Osteoblast (primary cell): ENCODE results near the gene LRMDA. TPM values are rescaled to one million over a fixed set of nuclear protein-coding genes. Genes with fewer than 3 reads are reported as not detected.

Source experiments
- DNase-seq: peaks from one replicate; pipeline ENCODE4 v3.0.0; 2011; ENCODE audit warnings: low spot score, mixed read lengths; ENCODE audit not compliant: insufficient read length; ENCODE audit errors: missing footprints
- H2AFZ ChIP-seq: 2 replicates; pipeline ENCODE4 v1.6.0; 2011; ENCODE audit warnings: mild to moderate bottlenecking, low read length
- H3K27ac ChIP-seq: 2 replicates; pipeline ENCODE4 v1.5.1; 2011; ENCODE audit warnings: mild to moderate bottlenecking, low read depth, low read length, moderate library complexity
- H3K27me3 ChIP-seq: 2 replicates; pipeline ENCODE4 v1.6.0; 2012; ENCODE audit warnings: mild to moderate bottlenecking, control low read depth, inconsistent platforms, low read length, moderate library complexity; ENCODE audit not compliant: insufficient read depth
- H3K36me3 ChIP-seq: 2 replicates; pipeline ENCODE4 v1.5.1; 2011; ENCODE audit warnings: mild to moderate bottlenecking, low read length, control low read depth, moderate library complexity; ENCODE audit not compliant: insufficient read depth
- H3K4me1 ChIP-seq: 2 replicates; pipeline ENCODE4 v1.5.1; 2011; ENCODE audit warnings: mild to moderate bottlenecking, low read length, control low read depth, moderate library complexity; ENCODE audit not compliant: insufficient read depth
- H3K4me2 ChIP-seq: 2 replicates; pipeline ENCODE4 v1.6.0; 2011; ENCODE audit warnings: mild to moderate bottlenecking, low read length; ENCODE audit not compliant: insufficient read depth
- H3K4me3 ChIP-seq: fragments of 200-600 bp; sonication (generic); 3 replicates; pipeline ENCODE4 v1.5.1; 2012; ENCODE audit warnings: mild to moderate bottlenecking, low read length, inconsistent platforms; ENCODE audit not compliant: insufficient read depth
- H3K79me2 ChIP-seq: 2 replicates; pipeline ENCODE4 v1.6.0; 2012; ENCODE audit warnings: mild to moderate bottlenecking, low read length, control low read depth, inconsistent platforms; ENCODE audit not compliant: insufficient read depth
- H3K9me3 ChIP-seq: 2 replicates; pipeline ENCODE4 v1.5.1; 2011; ENCODE audit warnings: low read depth, low read length, control low read depth
- H4K20me1 ChIP-seq: 2 replicates; pipeline ENCODE4 v1.6.0; 2012; ENCODE audit warnings: mild to moderate bottlenecking, low read length, control low read depth; ENCODE audit not compliant: insufficient read depth
- CTCF ChIP-seq: IDR thresholded peaks from 2 replicates; pipeline ENCODE4 v1.5.1; 2011; ENCODE audit warnings: mild to moderate bottlenecking, low read depth, low read length, moderate library complexity; ENCODE audit errors: extremely low read depth
- total RNA-seq: library from RNA; depleted of rRNA; stranded (reverse); fragments of >200 nt; gene quantifications from 2 replicates; pipeline ENCODE4 v1.2.3, GENCODE V29; 2012

Gene LRMDA
- total RNA-seq, 1 donor: 18.5 TPM

- Histone ChIP-seq H4K20me1 (peaks cover 4% of the 10 kb centered on the region), H3K4me2 (no peak overlapping the region), H3K4me3 (no peak overlapping the region), H3K27ac (no peak overlapping the region), H2AFZ (no peak overlapping the region), H3K4me1 (no peaks in the 10 kb centered on the region), H3K79me2 (no peaks in the 10 kb centered on the region), H3K9me3 (no peaks in the 10 kb centered on the region), H3K36me3 (no peaks in the 10 kb centered on the region), H3K27me3 (peaks cover 11% of the 10 kb centered on the region)
- no peak for DNase-seq
- no peak for TF ChIP-seq CTCF
These were observed 496.8 kb downstream of the LRMDA start for GRCh38 chr10:75928231-75928630.

GRCh38 chr10:75929630-75930161 lies 498.3 kb downstream of the LRMDA start:
- no peaks in the 10 kb centered on the region for H3K36me3 ChIP-seq
- H2AFZ ChIP-seq: no peak overlapping the region
- H3K4me1 ChIP-seq: no peaks in the 10 kb centered on the region
- H3K27me3 ChIP-seq: peaks cover 11% of the 10 kb centered on the region
- no peak overlapping the region for H3K27ac ChIP-seq
- DNase-seq: no peak
- no peak overlapping the region for H3K4me2 ChIP-seq
- H3K79me2 ChIP-seq: no peaks in the 10 kb centered on the region
- H4K20me1 ChIP-seq: peaks cover 4% of the 10 kb centered on the region
- no peak overlapping the region for H3K4me3 ChIP-seq
- TF ChIP-seq CTCF: no peak
- no peaks in the 10 kb centered on the region for H3K9me3 ChIP-seq

GRCh38 chr10:75932921-75933320 lies 501.5 kb downstream of the LRMDA start:
- Histone ChIP-seq H4K20me1 (peaks cover 3% of the 10 kb centered on the region), H3K4me2 (no peak overlapping the region), H2AFZ (no peak overlapping the region), H3K27ac (no peak overlapping the region), H3K9me3 (no peaks in the 10 kb centered on the region), H3K79me2 (no peaks in the 10 kb centered on the region), H3K4me1 (no peaks in the 10 kb centered on the region), H3K27me3 (peaks cover 11% of the 10 kb centered on the region), H3K36me3 (no peaks in the 10 kb centered on the region), H3K4me3 (no peak overlapping the region)
- TF ChIP-seq CTCF: no peak
- DNase-seq: no peak

GRCh38 chr10:75935240-75935639 lies 503.8 kb downstream of the LRMDA start:
- Histone ChIP-seq H3K27ac (no peak overlapping the region), H3K9me3 (no peaks in the 10 kb centered on the region), H3K4me1 (no peaks in the 10 kb centered on the region), H3K36me3 (no peaks in the 10 kb centered on the region), H2AFZ (no peak overlapping the region), H3K4me2 (no peak overlapping the region), H3K79me2 (no peaks in the 10 kb centered on the region), H3K4me3 (no peak overlapping the region), H4K20me1 (peaks cover 3% of the 10 kb centered on the region), H3K27me3 (peaks cover 11% of the 10 kb centered on the region)
- TF ChIP-seq CTCF: no peak
- no peak for DNase-seq
